ENCODE data around the gene OIT3.

Gene OIT3

DNA sequence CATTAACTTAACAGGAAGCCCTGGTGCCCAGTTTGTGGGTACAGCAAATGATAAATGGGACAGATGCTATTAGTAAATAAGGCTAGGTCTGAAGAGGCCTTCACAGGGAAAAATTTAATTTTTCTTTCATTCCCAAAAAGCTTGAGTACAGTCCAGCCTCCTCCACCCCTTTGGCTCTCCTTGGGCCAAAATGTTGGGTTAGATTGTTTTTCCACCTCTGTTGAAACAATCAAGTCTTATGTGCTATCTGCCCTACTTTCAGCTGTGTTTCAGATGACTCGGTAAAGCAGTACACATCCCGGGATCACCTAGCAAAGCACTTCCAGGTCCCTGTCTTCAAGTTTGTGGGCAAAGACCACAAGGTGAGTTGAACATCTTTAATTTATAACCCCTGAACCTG is 36.7 kb downstream of the OIT3 start:
- Mint-ChIP-seq H3K4me3 (no peak overlapping the region), H3K27ac (no peak overlapping the region), H3K27me3 (ENCODE audit: low read depth) (peaks cover 3% of the 10 kb centered on the region), H3K36me3 (ENCODE audit: low read depth) (no peaks in the 10 kb centered on the region), H3K9me3 (no peaks in the 10 kb centered on the region), H3K4me1 (no peaks in the 10 kb centered on the region)
- TF ChIP-seq, protein P1, sequence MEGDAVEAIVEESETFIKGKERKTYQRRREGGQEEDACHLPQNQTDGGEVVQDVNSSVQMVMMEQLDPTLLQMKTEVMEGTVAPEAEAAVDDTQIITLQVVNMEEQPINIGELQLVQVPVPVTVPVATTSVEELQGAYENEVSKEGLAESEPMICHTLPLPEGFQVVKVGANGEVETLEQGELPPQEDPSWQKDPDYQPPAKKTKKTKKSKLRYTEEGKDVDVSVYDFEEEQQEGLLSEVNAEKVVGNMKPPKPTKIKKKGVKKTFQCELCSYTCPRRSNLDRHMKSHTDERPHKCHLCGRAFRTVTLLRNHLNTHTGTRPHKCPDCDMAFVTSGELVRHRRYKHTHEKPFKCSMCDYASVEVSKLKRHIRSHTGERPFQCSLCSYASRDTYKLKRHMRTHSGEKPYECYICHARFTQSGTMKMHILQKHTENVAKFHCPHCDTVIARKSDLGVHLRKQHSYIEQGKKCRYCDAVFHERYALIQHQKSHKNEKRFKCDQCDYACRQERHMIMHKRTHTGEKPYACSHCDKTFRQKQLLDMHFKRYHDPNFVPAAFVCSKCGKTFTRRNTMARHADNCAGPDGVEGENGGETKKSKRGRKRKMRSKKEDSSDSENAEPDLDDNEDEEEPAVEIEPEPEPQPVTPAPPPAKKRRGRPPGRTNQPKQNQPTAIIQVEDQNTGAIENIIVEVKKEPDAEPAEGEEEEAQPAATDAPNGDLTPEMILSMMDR (IDR thresholded peaks at IDR 0.05; ENCODE audit: unreplicated experiment in 3 of 3) = no peak

DNA sequence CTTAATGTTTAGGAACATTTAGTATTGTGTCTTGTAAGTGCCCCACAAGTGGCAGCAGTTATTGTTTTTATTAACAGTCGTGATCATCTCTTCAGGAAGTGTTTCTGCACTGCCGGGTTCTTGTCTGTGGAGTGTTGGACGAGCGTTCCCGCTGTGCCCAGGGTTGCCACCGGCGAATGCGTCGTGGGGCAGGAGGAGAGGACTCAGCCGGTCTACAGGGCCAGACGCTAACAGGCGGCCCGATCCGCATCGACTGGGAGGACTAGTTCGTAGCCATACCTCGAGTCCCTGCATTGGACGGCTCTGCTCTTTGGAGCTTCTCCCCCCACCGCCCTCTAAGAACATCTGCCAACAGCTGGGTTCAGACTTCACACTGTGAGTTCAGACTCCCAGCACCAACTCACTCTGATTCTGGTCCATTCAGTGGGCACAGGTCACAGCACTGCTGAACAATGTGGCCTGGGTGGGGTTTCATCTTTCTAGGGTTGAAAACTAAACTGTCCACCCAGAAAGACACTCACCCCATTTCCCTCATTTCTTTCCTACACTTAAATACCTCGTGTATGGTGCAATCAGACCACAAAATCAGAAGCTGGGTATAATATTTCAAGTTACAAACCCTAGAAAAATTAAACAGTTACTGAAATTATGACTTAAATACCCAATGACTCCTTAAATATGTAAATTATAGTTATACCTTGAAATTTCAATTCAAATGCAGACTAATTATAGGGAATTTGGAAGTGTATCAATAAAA is 38.9 kb downstream of the OIT3 start:
- Mint-ChIP-seq H3K4me1 (no peaks in the 10 kb centered on the region), H3K36me3 (ENCODE audit: low read depth) (no peaks in the 10 kb centered on the region), H3K27ac (no peak overlapping the region), H3K27me3 (ENCODE audit: low read depth) (peaks cover 3% of the 10 kb centered on the region), H3K4me3 (no peak overlapping the region), H3K9me3 (no peaks in the 10 kb centered on the region)
- TF ChIP-seq, protein P1 (IDR thresholded peaks at IDR 0.05; ENCODE audit: unreplicated experiment in 3 of 3) = no peak

DNA sequence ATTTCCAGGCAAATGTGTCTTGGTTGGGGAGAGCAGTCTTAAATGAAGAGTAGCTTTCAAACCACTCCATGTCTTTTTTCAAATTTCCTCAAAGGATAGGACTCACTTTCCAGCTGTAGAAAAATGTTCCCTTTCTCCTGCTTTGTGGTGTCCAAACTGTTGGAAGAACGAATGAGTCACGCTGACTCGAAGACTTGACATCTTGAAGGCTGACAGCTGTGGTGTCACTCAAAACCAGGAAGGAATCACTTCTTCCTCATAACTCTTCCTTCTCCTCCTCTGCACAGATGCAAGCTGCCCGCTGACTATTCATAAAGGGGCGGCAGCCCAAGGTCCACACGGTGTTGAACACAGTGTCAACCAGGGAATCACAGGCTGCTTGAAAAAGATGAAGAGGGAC is 41.8 kb downstream of the OIT3 start:
- Mint-ChIP-seq H3K9me3 (no peaks in the 10 kb centered on the region), H3K27ac (no peak overlapping the region), H3K4me1 (no peaks in the 10 kb centered on the region), H3K36me3 (ENCODE audit: low read depth) (no peaks in the 10 kb centered on the region), H3K27me3 (ENCODE audit: low read depth) (peaks cover 3% of the 10 kb centered on the region), H3K4me3 (no peak overlapping the region)
- TF ChIP-seq, protein P1 (IDR thresholded peaks at IDR 0.05; ENCODE audit: unreplicated experiment in 3 of 3) = no peak

DNA sequence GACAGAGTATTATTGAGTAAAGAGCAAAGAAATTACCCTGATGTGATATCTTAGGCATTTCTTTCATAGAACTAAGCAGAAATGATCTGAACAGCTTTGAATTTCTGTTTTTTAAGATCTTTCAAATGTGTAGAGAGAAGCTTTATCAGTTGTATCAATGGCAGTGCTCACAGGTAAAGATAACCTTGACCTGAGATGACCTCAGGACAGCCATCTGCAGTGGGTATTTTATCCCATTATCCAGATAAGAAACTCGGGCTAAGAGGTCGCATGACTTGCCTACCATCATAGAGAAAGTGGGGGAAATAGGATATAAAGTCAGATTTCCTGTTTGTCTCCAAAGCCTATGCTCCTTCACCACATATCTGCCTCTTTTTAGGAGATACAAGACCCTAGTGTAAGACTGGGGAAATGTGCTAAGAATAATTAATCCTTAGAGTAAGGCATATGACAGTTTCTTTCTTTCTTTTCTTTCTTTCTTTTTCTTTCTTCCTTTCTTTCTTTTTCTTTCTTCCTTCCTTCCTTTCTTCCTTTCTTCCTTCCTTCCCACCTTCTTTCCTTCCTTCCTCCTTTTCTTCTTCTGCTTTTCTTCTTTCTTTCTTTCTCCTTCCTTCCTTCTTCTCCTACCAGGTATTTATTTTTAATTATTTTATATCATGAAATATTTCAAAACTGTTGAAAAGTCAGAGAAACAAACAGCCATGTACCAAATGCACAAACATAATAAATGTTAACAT is 50.1 kb downstream of the OIT3 start:
- Mint-ChIP-seq H3K36me3 (ENCODE audit: low read depth) (no peaks in the 10 kb centered on the region), H3K27me3 (ENCODE audit: low read depth) (peaks cover 4% of the 10 kb centered on the region), H3K4me3 (no peak overlapping the region), H3K4me1 (no peaks in the 10 kb centered on the region), H3K9me3 (no peaks in the 10 kb centered on the region), H3K27ac (no peak overlapping the region)
- TF ChIP-seq, protein P1 (IDR thresholded peaks at IDR 0.05; ENCODE audit: unreplicated experiment in 3 of 3) = no peak

DNA sequence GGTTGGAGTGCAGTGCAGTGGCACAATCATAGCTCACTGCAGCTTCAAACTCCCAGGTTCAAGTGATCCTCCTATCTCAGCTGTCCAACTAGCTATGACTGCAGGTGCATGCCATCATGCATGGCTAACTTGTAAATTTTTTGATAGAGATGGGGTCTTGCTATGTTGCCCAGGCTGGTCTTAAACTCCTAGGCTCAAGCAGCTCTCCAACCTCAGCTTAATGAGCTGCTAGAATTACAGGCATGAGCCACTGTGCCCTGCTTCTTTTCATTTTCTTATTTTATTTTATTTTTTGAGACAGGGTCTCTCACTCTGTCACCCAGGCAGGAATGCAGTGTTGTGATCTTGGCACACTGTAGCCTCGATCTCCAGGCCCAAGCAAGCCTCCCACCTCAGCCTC is 53.4 kb downstream of the OIT3 start:
- peaks cover 4% of the 10 kb centered on the region for H3K27me3 Mint-ChIP-seq (ENCODE audit: low read depth)
- TF ChIP-seq, protein P1 (IDR thresholded peaks at IDR 0.05; ENCODE audit: unreplicated experiment in 3 of 3) = no peak
- H3K4me1 Mint-ChIP-seq = no peaks in the 10 kb centered on the region
- no peak overlapping the region for H3K4me3 Mint-ChIP-seq
- H3K9me3 Mint-ChIP-seq = no peaks in the 10 kb centered on the region
- no peaks in the 10 kb centered on the region for H3K36me3 Mint-ChIP-seq (ENCODE audit: low read depth)
- H3K27ac Mint-ChIP-seq = no peak overlapping the region
